ENCODE measurements around the gene SPPL3. TPM values are rescaled to one million over a fixed set of nuclear protein-coding genes. Genes with fewer than 3 reads are reported as not detected.
"Not testable (repeated sequence)": the region's sequence is repeated elsewhere in the genome, so short reads cannot be mapped to it uniquely, and the experiment has no call there.

The SPPL3 gene
- total RNA-seq, 2 donors from 2014 or later, result 33.7 to 34.5 TPM

GRCh38 chr12:120903412-120904196, 554 bp downstream of the SPPL3 start:
- no peaks in the 10 kb centered on the region for H3K9me3 Mint-ChIP-seq
- no peaks in the 10 kb centered on the region for H3K27me3 Mint-ChIP-seq
- peak overlapping the region; percentile 95 for H3K27ac Mint-ChIP-seq
- H3K4me3 Mint-ChIP-seq, result peak overlapping the region; percentile 95
- H3K36me3 Mint-ChIP-seq (ENCODE audit: low read depth), result peaks cover 46% of the 10 kb centered on the region
- ATAC-seq (replicated peaks), result peak; percentile 70
- H3K4me1 Mint-ChIP-seq, result peaks cover 25% of the 10 kb centered on the region

GRCh38 chr12:120902846-120903411, 1.2 kb downstream of the SPPL3 start:
- H3K4me1 Mint-ChIP-seq, result peaks cover 30% of the 10 kb centered on the region
- ATAC-seq (replicated peaks), result no peak
- H3K9me3 Mint-ChIP-seq, result no peaks in the 10 kb centered on the region
- no peaks in the 10 kb centered on the region for H3K27me3 Mint-ChIP-seq
- peaks cover 50% of the 10 kb centered on the region for H3K36me3 Mint-ChIP-seq (ENCODE audit: low read depth)
- peak overlapping the region; percentile 95 for H3K4me3 Mint-ChIP-seq
- peak overlapping the region; percentile 95 for H3K27ac Mint-ChIP-seq

- no peaks in the 10 kb centered on the region for H3K27me3 Mint-ChIP-seq
- peaks cover 35% of the 10 kb centered on the region for H3K4me1 Mint-ChIP-seq
- peak overlapping the region; percentile 95 for H3K4me3 Mint-ChIP-seq
- H3K27ac Mint-ChIP-seq, result no peak overlapping the region
- peaks cover 50% of the 10 kb centered on the region for H3K36me3 Mint-ChIP-seq (ENCODE audit: low read depth)
- ATAC-seq (replicated peaks), result no peak
- H3K9me3 Mint-ChIP-seq, result no peaks in the 10 kb centered on the region
These were observed 2.3 kb downstream of the SPPL3 start for GRCh38 chr12:120901818-120902217.

GRCh38 chr12:120901101-120901500, 3.1 kb downstream of the SPPL3 start:
- H3K27ac Mint-ChIP-seq; H3K27me3 Mint-ChIP-seq; H3K4me3 Mint-ChIP-seq; H3K9me3 Mint-ChIP-seq; ATAC-seq (replicated peaks): not testable (repeated sequence)
- H3K36me3 Mint-ChIP-seq (ENCODE audit: low read depth), result peaks cover 50% of the 10 kb centered on the region
- peaks cover 35% of the 10 kb centered on the region for H3K4me1 Mint-ChIP-seq

- no peak overlapping the region for H3K4me3 Mint-ChIP-seq
- no peaks in the 10 kb centered on the region for H3K9me3 Mint-ChIP-seq
- ATAC-seq (replicated peaks), result no peak
- no peaks in the 10 kb centered on the region for H3K27me3 Mint-ChIP-seq
- peaks cover 35% of the 10 kb centered on the region for H3K4me1 Mint-ChIP-seq
- H3K36me3 Mint-ChIP-seq (ENCODE audit: low read depth), result peaks cover 48% of the 10 kb centered on the region
- no peak overlapping the region for H3K27ac Mint-ChIP-seq
These were observed 8.6 kb downstream of the SPPL3 start for GRCh38 chr12:120895532-120895931.

GRCh38 chr12:120892265-120892664, 11.9 kb downstream of the SPPL3 start:
- H3K4me1 Mint-ChIP-seq, result peaks cover 35% of the 10 kb centered on the region
- no peaks in the 10 kb centered on the region for H3K27me3 Mint-ChIP-seq
- peaks cover 29% of the 10 kb centered on the region for H3K36me3 Mint-ChIP-seq (ENCODE audit: low read depth)
- H3K27ac Mint-ChIP-seq, result peak overlapping the region; percentile 58
- H3K4me3 Mint-ChIP-seq, result peak overlapping the region; percentile 7
- ATAC-seq (replicated peaks), result no peak
- H3K9me3 Mint-ChIP-seq, result no peaks in the 10 kb centered on the region

- Mint-ChIP-seq H3K4me3 (no peak overlapping the region), H3K4me1 (peaks cover 47% of the 10 kb centered on the region)
These were observed 13.2 kb downstream of the SPPL3 start for GRCh38 chr12:120890963-120891362.

GRCh38 chr12:120887253-120888043, 16.7 kb downstream of the SPPL3 start:
- Mint-ChIP-seq H3K4me1 (peaks cover 40% of the 10 kb centered on the region), H3K27me3 (no peaks in the 10 kb centered on the region), H3K9me3 (no peaks in the 10 kb centered on the region), H3K4me3 (no peak overlapping the region), H3K27ac (no peak overlapping the region), H3K36me3 (ENCODE audit: low read depth) (peaks cover 12% of the 10 kb centered on the region)
- peak; percentile 82 for ATAC-seq (replicated peaks)

More at GRCh38 chr12:120890963-120891362, 13.2 kb downstream of the SPPL3 start:
- ATAC-seq (replicated peaks), result no peak
- peaks cover 29% of the 10 kb centered on the region for H3K36me3 Mint-ChIP-seq (ENCODE audit: low read depth)
- H3K9me3 Mint-ChIP-seq, result no peaks in the 10 kb centered on the region
- H3K27me3 Mint-ChIP-seq, result no peaks in the 10 kb centered on the region
- H3K27ac Mint-ChIP-seq, result no peak overlapping the region

- Mint-ChIP-seq H3K27ac (peak overlapping the region; percentile 33), H3K9me3 (no peaks in the 10 kb centered on the region), H3K4me3 (peak overlapping the region; percentile 52), H3K27me3 (no peaks in the 10 kb centered on the region), H3K4me1 (peaks cover 33% of the 10 kb centered on the region), H3K36me3 (ENCODE audit: low read depth) (peaks cover 4% of the 10 kb centered on the region)
- peak; percentile 81 for ATAC-seq (replicated peaks)
These were observed 17.7 kb downstream of the SPPL3 start for GRCh38 chr12:120886199-120887018.

GRCh38 chr12:120885521-120885920, 18.6 kb downstream of the SPPL3 start:
- ATAC-seq (replicated peaks), result no peak
- peaks cover 4% of the 10 kb centered on the region for H3K36me3 Mint-ChIP-seq (ENCODE audit: low read depth)
- no peaks in the 10 kb centered on the region for H3K9me3 Mint-ChIP-seq
- H3K27ac Mint-ChIP-seq, result no peak overlapping the region
- H3K27me3 Mint-ChIP-seq, result no peaks in the 10 kb centered on the region
- H3K4me1 Mint-ChIP-seq, result peaks cover 28% of the 10 kb centered on the region
- no peak overlapping the region for H3K4me3 Mint-ChIP-seq

GRCh38 chr12:120884644-120885043, 19.5 kb downstream of the SPPL3 start:
- no peak for ATAC-seq (replicated peaks)
- Mint-ChIP-seq H3K9me3 (no peaks in the 10 kb centered on the region), H3K36me3 (ENCODE audit: low read depth) (peaks cover 4% of the 10 kb centered on the region), H3K4me1 (peaks cover 28% of the 10 kb centered on the region), H3K27ac (no peak overlapping the region), H3K27me3 (no peaks in the 10 kb centered on the region), H3K4me3 (no peak overlapping the region)

GRCh38 chr12:120882055-120882555, 22.1 kb downstream of the SPPL3 start:
- no peak for ATAC-seq (replicated peaks)
- H3K4me1 Mint-ChIP-seq, result peaks cover 15% of the 10 kb centered on the region
- no peak overlapping the region for H3K27ac Mint-ChIP-seq
- H3K36me3 Mint-ChIP-seq (ENCODE audit: low read depth), result peaks cover 7% of the 10 kb centered on the region
- no peak overlapping the region for H3K4me3 Mint-ChIP-seq
- H3K9me3 Mint-ChIP-seq, result no peaks in the 10 kb centered on the region
- no peaks in the 10 kb centered on the region for H3K27me3 Mint-ChIP-seq

- H3K27me3 Mint-ChIP-seq, result no peaks in the 10 kb centered on the region
- H3K27ac Mint-ChIP-seq, result no peak overlapping the region
- no peak overlapping the region for H3K4me3 Mint-ChIP-seq
- H3K4me1 Mint-ChIP-seq, result peaks cover 4% of the 10 kb centered on the region
- no peaks in the 10 kb centered on the region for H3K9me3 Mint-ChIP-seq
- peaks cover 7% of the 10 kb centered on the region for H3K36me3 Mint-ChIP-seq (ENCODE audit: low read depth)
- no peak for ATAC-seq (replicated peaks)
These were observed 24.3 kb downstream of the SPPL3 start for GRCh38 chr12:120879718-120880300.

All from activated T-helper 17 cell treated with anti-CD3 and anti-CD28 coated beads, Interleukin-2, amount 50 U/mL, for 72 hours (primary cell).